Nephron (organoid): ENCODE data around the gene REEP2.

ENCODE experiments used
- H3K27ac Mint-ChIP-seq, 3 experiments: 2 replicates each; pipeline ENCODE4 v1.8.0; 2020; ENCODE audit warnings: mixed read lengths in 3 of 3, mild to moderate bottlenecking in 2 of 3, moderate library complexity in 1 of 3
- H3K27me3 Mint-ChIP-seq: 2 replicates; pipeline ENCODE4 v1.8.0; 2021; ENCODE audit warnings: low read depth, mild to moderate bottlenecking, moderate library complexity, mixed read lengths
- H3K36me3 Mint-ChIP-seq: 2 replicates; pipeline ENCODE4 v1.8.0; 2020; ENCODE audit warnings: low read depth, mixed read lengths
- H3K4me1 Mint-ChIP-seq: 2 replicates; pipeline ENCODE4 v1.8.0; 2020; ENCODE audit warnings: mixed read lengths
- H3K4me3 Mint-ChIP-seq, 3 experiments: 2 replicates each; pipeline ENCODE4 v1.8.0; 2020; ENCODE audit warnings: mild to moderate bottlenecking in 3 of 3, mixed read lengths in 3 of 3, moderate library complexity in 2 of 3
- H3K9me3 Mint-ChIP-seq: 2 replicates; pipeline ENCODE4 v1.8.0; 2020; ENCODE audit warnings: mixed read lengths
- CTCF ChIP-seq, 3 experiments: fragments of 200-600 bp; sonication (generic); IDR thresholded peaks; one replicate each; pipeline ENCODE4 v1.5.0; 2021; ENCODE audit warnings: antibody characterized with exemption in 3 of 3; ENCODE audit not compliant: unreplicated experiment in 3 of 3

The REEP2 gene

GRCh38 chr5:138488481-138488945 lies 49.7 kb downstream of the REEP2 start:
- Mint-ChIP-seq H3K27ac (no peak overlapping the region), H3K4me1 (peaks cover 33% of the 10 kb centered on the region), H3K9me3 (no peaks in the 10 kb centered on the region), H3K27me3 (peaks cover 17% of the 10 kb centered on the region), H3K4me3 (no peak overlapping the region), H3K36me3 (no peaks in the 10 kb centered on the region)
- TF ChIP-seq CTCF (IDR thresholded peaks at IDR 0.05; ENCODE audit: unreplicated experiment in 3 of 3), result no peak

GRCh38 chr5:138489683-138490061 lies 50.8 kb downstream of the REEP2 start:
- peaks cover 37% of the 10 kb centered on the region for H3K4me1 Mint-ChIP-seq
- H3K27me3 Mint-ChIP-seq, result peaks cover 21% of the 10 kb centered on the region
- peak overlapping the region in 1 of 3 experiments; percentile 6 for H3K27ac Mint-ChIP-seq
- H3K36me3 Mint-ChIP-seq, result no peaks in the 10 kb centered on the region
- H3K9me3 Mint-ChIP-seq, result no peaks in the 10 kb centered on the region
- no peak for TF ChIP-seq CTCF (IDR thresholded peaks at IDR 0.05; ENCODE audit: unreplicated experiment in 3 of 3)
- H3K4me3 Mint-ChIP-seq, result peak overlapping the region in 1 of 3 experiments; percentile 75

- peak overlapping the region in 2 of 3 experiments; percentile 6 to 40 for H3K27ac Mint-ChIP-seq
- H3K36me3 Mint-ChIP-seq, result no peaks in the 10 kb centered on the region
- H3K4me3 Mint-ChIP-seq, result peak overlapping the region; percentile 71 to 75 (median 75)
- H3K9me3 Mint-ChIP-seq, result no peaks in the 10 kb centered on the region
- no peak for TF ChIP-seq CTCF (IDR thresholded peaks at IDR 0.05; ENCODE audit: unreplicated experiment in 3 of 3)
- H3K27me3 Mint-ChIP-seq, result peaks cover 21% of the 10 kb centered on the region
- peaks cover 42% of the 10 kb centered on the region for H3K4me1 Mint-ChIP-seq
These were observed 51.9 kb downstream of the REEP2 start for GRCh38 chr5:138490648-138491283.

GRCh38 chr5:138491284-138491648 lies 52.4 kb downstream of the REEP2 start:
- Mint-ChIP-seq H3K36me3 (no peaks in the 10 kb centered on the region), H3K27me3 (peaks cover 21% of the 10 kb centered on the region), H3K4me3 (peak overlapping the region; percentile 71 to 75 (median 75)), H3K9me3 (no peaks in the 10 kb centered on the region), H3K4me1 (peaks cover 42% of the 10 kb centered on the region), H3K27ac (no peak overlapping the region)
- TF ChIP-seq CTCF (IDR thresholded peaks at IDR 0.05; ENCODE audit: unreplicated experiment in 3 of 3), result no peak

GRCh38 chr5:138491669-138492559 lies 53.1 kb downstream of the REEP2 start:
- Mint-ChIP-seq H3K4me3 (peak overlapping the region; percentile 84 to 93 (median 92)), H3K27me3 (peaks cover 21% of the 10 kb centered on the region), H3K9me3 (no peaks in the 10 kb centered on the region), H3K36me3 (no peaks in the 10 kb centered on the region), H3K4me1 (peaks cover 42% of the 10 kb centered on the region), H3K27ac (peak overlapping the region; percentile 75 to 85 (median 83))
- TF ChIP-seq CTCF (IDR thresholded peaks at IDR 0.05; ENCODE audit: unreplicated experiment in 3 of 3), result no peak
